CD4-positive, alpha-beta T cell (primary cell): Measurements from ENCODE around the gene MTSS2. TPM values are rescaled to one million over a fixed set of nuclear protein-coding genes. Genes with fewer than 3 reads are reported as not detected.

ENCODE experiments used
- ATAC-seq: fragments of 200-7000 bp; cut with Tn5 transposase; one replicate; pipeline ENCODE4 v1.10.0; 2022; ENCODE audit warnings: mild to moderate bottlenecking; ENCODE audit not compliant: poor library complexity
- CTCF ChIA-PET: fragments of 350-600 bp; sonication (Branson Sonifier 250); formaldehyde crosslinking; loops from one replicate; lab custom pipeline; 2021; ENCODE audit warnings: antibody characterized with exemption, inconsistent platforms; lab: Charles Lee
- POLR2A ChIA-PET: fragments of 350-600 bp; sonication (Branson Sonifier 250); formaldehyde crosslinking; loops from one replicate; lab custom pipeline; 2021; ENCODE audit warnings: antibody characterized with exemption, inconsistent platforms; lab: Charles Lee
- DNase-seq, 14 experiments: peaks; one replicate each; pipeline ENCODE4 v3.0.0-alpha.2; 2013 to 2020; ENCODE audit warnings: mixed read lengths in 2 of 14
- H3K27ac ChIP-seq, 2 donors: one replicate each; pipeline versions ENCODE4 v1.5.1 to v1.7.0; 2013; ENCODE audit warnings: low read length in 2 of 2, low read depth in 1 of 2, mild to moderate bottlenecking in 1 of 2
- H3K27me3 ChIP-seq, 2 experiments: 1 replicate in 1 of 2; 2 replicates in 1 of 2; pipeline versions ENCODE4 v1.6.1 to v1.7.0; 2013; ENCODE audit warnings: low read length in 2 of 2, control low read depth in 1 of 2, mild to moderate bottlenecking in 1 of 2, moderate library complexity in 1 of 2; ENCODE audit not compliant: insufficient read depth in 2 of 2, control insufficient read depth in 1 of 2
- H3K36me3 ChIP-seq: one replicate; pipeline ENCODE4 v1.6.1; 2013; ENCODE audit warnings: low read length, control low read depth; ENCODE audit not compliant: insufficient read depth
- H3K4me1 ChIP-seq: one replicate; pipeline ENCODE4 v1.6.1; 2013; ENCODE audit warnings: low read length, control low read depth; ENCODE audit not compliant: insufficient read depth
- H3K4me3 ChIP-seq: one replicate; pipeline ENCODE4 v1.5.1; 2013; ENCODE audit warnings: mild to moderate bottlenecking, low read length, moderate library complexity
- H3K9me3 ChIP-seq, 2 experiments: 1 replicate in 1 of 2; 2 replicates in 1 of 2; pipeline versions ENCODE4 v1.6.1 to v1.7.0; 2013; ENCODE audit warnings: low read length in 2 of 2, mild to moderate bottlenecking in 2 of 2, control low read depth in 1 of 2, moderate library complexity in 1 of 2; ENCODE audit not compliant: control insufficient read depth in 1 of 2, insufficient read depth in 1 of 2
- H3K27ac Mint-ChIP-seq: one replicate; pipeline ENCODE4 v1.8.0; 2020; ENCODE audit warnings: mixed read lengths
- H3K27me3 Mint-ChIP-seq: one replicate; pipeline ENCODE4 v1.8.0; 2021; ENCODE audit warnings: mixed read lengths
- H3K36me3 Mint-ChIP-seq: one replicate; pipeline ENCODE4 v1.8.0; 2021; ENCODE audit warnings: low read depth, mixed read lengths
- H3K4me1 Mint-ChIP-seq: one replicate; pipeline ENCODE4 v1.8.0; 2021; ENCODE audit warnings: low read depth, mixed read lengths
- H3K4me3 Mint-ChIP-seq: one replicate; pipeline ENCODE4 v1.8.0; 2020; ENCODE audit warnings: mild to moderate bottlenecking, mixed read lengths
- H3K9me3 Mint-ChIP-seq: one replicate; pipeline ENCODE4 v1.8.0; 2020; ENCODE audit warnings: mixed read lengths
- intact Hi-C, 2 experiments: fragments of 100-400 bp; cut with DNase I in 1 of 2; cut with micrococcal nuclease in 1 of 2; formaldehyde crosslinking; loops; one replicate each; pipeline versions ENCODE4 v1.15.1 to v1.9.0; 2023 to 2025; cut with DNase I, micrococcal nuclease
- total RNA-seq, 174 experiments: library from RNA in 2 of 174; stranded (reverse) in 2 of 174; gene quantifications; one replicate each; pipeline ENCODE4 v1.2.3 and lab custom pipeline; 2021 to 2026
- TF ChIP-seq, protein P1 (sequence below): fragments of 200-600 bp; IDR thresholded peaks from one replicate; pipeline ENCODE4 v1.8.0; 2022; ENCODE audit warnings: antibody characterized with exemption, mild to moderate bottlenecking

The MTSS2 gene
- total RNA-seq, 2 experiments from 2014 or later, result 15.4 to 16.4 TPM

DNA sequence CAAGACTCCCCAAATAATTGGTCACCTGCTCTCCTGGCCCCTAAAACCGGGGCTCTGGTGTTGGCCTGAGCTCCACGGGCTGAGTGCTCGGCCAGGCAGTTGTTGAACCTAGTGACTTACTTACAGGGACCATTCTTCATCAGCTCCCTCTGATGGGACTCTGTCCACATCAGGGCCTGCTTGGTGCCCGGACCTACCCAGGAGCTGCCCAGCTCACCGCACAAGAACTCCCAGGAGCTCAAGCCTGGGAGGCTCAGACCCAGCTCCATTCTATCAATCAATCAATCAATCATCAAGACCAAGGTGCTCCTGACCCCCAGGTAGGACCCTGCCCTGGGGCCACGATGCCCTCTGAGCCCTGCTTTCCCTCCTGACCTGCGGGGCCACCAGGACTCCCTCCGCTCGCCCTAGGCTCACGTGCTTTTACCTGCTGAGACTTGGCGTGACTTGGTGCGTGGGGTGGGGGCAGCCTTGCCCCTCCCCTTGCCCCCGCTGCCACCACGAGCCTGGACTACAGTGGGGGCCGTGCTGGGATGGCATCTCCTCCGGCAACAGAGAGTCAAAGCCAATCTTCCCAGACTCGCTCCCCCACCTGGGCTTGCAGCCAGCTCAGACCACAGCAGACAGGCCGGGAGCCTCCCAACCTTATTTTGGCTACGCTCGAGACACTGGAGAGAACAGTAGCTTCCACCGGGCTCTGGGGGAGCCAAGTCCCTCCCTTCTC is 23.8 kb downstream of the MTSS2 start:
- no peaks in the 10 kb centered on the region for H3K27me3 Mint-ChIP-seq
- H3K9me3 ChIP-seq, result no peaks in the 10 kb centered on the region
- no peaks in the 10 kb centered on the region for H3K36me3 ChIP-seq
- DNase-seq, result no peak
- no peak overlapping the region for H3K4me3 ChIP-seq
- H3K36me3 Mint-ChIP-seq, result no peaks in the 10 kb centered on the region
- intact Hi-C loops, result no loop called here
- no peak overlapping the region for H3K4me3 Mint-ChIP-seq
- ChIA-PET POLR2A (no interaction called here), CTCF (no interaction called here)
- no peak for ATAC-seq
- no peak overlapping the region for H3K27ac Mint-ChIP-seq
- no peaks in the 10 kb centered on the region for H3K4me1 Mint-ChIP-seq
- no peaks in the 10 kb centered on the region for H3K27me3 ChIP-seq
- H3K27ac ChIP-seq, result no peak overlapping the region
- no peaks in the 10 kb centered on the region for H3K9me3 Mint-ChIP-seq
- H3K4me1 ChIP-seq, result no peaks in the 10 kb centered on the region
- TF ChIP-seq, protein P1, sequence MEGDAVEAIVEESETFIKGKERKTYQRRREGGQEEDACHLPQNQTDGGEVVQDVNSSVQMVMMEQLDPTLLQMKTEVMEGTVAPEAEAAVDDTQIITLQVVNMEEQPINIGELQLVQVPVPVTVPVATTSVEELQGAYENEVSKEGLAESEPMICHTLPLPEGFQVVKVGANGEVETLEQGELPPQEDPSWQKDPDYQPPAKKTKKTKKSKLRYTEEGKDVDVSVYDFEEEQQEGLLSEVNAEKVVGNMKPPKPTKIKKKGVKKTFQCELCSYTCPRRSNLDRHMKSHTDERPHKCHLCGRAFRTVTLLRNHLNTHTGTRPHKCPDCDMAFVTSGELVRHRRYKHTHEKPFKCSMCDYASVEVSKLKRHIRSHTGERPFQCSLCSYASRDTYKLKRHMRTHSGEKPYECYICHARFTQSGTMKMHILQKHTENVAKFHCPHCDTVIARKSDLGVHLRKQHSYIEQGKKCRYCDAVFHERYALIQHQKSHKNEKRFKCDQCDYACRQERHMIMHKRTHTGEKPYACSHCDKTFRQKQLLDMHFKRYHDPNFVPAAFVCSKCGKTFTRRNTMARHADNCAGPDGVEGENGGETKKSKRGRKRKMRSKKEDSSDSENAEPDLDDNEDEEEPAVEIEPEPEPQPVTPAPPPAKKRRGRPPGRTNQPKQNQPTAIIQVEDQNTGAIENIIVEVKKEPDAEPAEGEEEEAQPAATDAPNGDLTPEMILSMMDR, result no peak

DNA sequence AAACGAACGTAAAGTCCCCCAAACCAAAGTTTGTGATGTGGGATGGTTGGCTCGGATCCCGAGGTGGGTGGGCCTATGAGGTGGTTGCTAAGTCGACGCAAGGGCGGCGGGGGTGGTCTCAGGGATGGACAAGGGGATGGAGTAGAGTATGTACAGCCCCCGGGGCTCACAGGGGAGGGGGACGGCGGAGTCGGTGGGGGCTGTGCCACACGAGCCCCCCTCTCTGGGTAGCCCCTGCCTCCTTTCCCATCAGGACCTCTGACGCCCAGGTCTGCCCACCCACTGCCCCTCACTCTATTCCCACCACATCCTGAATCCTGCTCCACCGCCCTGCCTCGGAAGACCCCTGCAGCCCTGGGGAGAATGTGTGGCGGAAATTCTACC is 24.3 kb downstream of the MTSS2 start:
- H3K4me3 ChIP-seq, result no peak overlapping the region
- Mint-ChIP-seq H3K27me3 (no peaks in the 10 kb centered on the region), H3K27ac (no peak overlapping the region), H3K4me3 (no peak overlapping the region), H3K4me1 (no peaks in the 10 kb centered on the region), H3K9me3 (no peaks in the 10 kb centered on the region), H3K36me3 (no peaks in the 10 kb centered on the region)
- ATAC-seq, result no peak
- CTCF ChIA-PET, result no interaction called here
- intact Hi-C loops, result no loop called here
- no peaks in the 10 kb centered on the region for H3K4me1 ChIP-seq
- no peaks in the 10 kb centered on the region for H3K9me3 ChIP-seq
- H3K27me3 ChIP-seq, result no peaks in the 10 kb centered on the region
- H3K27ac ChIP-seq, result no peak overlapping the region
- TF ChIP-seq, protein P1, result no peak
- POLR2A ChIA-PET, result no interaction called here
- no peaks in the 10 kb centered on the region for H3K36me3 ChIP-seq
- DNase-seq, result no peak

DNA sequence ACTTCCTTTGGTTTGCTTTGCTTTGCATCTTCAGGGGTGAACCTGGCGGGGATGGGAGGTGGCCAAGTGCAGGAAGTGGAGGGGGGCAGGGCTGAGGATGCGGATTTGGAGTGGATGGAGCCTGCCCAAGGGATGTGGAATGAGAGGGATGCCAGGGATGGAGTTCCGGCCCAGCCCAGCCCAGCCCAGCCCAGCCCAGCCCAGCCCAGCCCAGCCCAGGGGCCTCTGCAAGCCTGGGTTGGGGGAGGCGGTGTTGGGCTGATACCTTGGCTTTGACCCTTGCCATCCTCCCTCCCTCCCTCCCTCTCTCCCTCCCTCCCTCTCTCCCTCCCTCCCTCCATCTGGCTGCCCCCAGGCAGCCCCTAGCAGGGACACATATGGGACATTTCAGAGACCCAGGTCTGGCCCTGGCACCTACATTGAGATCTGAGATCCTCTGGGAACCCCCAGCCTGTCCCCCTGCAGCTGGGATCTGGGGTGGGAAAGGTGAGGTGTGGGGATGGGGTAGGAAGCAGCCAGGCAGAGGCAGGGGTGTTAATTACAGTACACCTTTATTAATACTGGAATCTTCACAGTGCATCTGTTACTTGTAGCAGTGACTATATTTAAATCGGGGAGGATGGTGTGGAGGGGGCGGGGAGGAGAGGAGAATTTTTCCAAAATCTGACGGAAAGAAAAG is 25.0 kb downstream of the MTSS2 start:
- TF ChIP-seq, protein P1, result no peak
- H3K4me3 Mint-ChIP-seq, result no peak overlapping the region
- H3K27ac ChIP-seq, result no peak overlapping the region
- no peak for ATAC-seq
- intact Hi-C loops, result no loop called here
- no peaks in the 10 kb centered on the region for H3K4me1 ChIP-seq
- no peaks in the 10 kb centered on the region for H3K9me3 ChIP-seq
- no peaks in the 10 kb centered on the region for H3K27me3 ChIP-seq
- no peak overlapping the region for H3K27ac Mint-ChIP-seq
- CTCF ChIA-PET, result no interaction called here
- DNase-seq, result no peak
- no peaks in the 10 kb centered on the region for H3K36me3 Mint-ChIP-seq
- POLR2A ChIA-PET, result no interaction called here
- no peaks in the 10 kb centered on the region for H3K36me3 ChIP-seq
- H3K9me3 Mint-ChIP-seq, result no peaks in the 10 kb centered on the region
- no peak overlapping the region for H3K4me3 ChIP-seq
- no peaks in the 10 kb centered on the region for H3K4me1 Mint-ChIP-seq
- no peaks in the 10 kb centered on the region for H3K27me3 Mint-ChIP-seq
